K562 (cell line): ENCODE data around the gene ATXN1. TPM values are rescaled to one million over a fixed set of nuclear protein-coding genes. Genes with fewer than 3 reads are reported as not detected.

ENCODE experiments used
- CHD1 ChIP-seq: fragments of 200-600 bp; sonication (generic); IDR thresholded peaks from one replicate; pipeline ENCODE4 v1.6.1; 2012; ENCODE audit warnings: mild to moderate bottlenecking, moderate library complexity, low read length, inconsistent platforms
- CHD4 ChIP-seq: fragments of 200-600 bp; sonication (generic); IDR thresholded peaks from 3 replicates; pipeline ENCODE4 v1.6.1; 2012; ENCODE audit warnings: low read depth, mild to moderate bottlenecking, mixed read lengths, low read length, inconsistent platforms; ENCODE audit not compliant: insufficient read depth, insufficient replicate concordance, poor library complexity, severe bottlenecking
- GTF2F1 ChIP-seq: IDR thresholded peaks from 2 replicates; pipeline ENCODE4 v1.6.1; 2011; ENCODE audit warnings: low read depth, low read length, improper control_type of control experiment
- HDAC3 ChIP-seq: fragments of 450-650 bp; IDR thresholded peaks from 2 replicates; pipeline ENCODE4 v1.6.1; 2018; ENCODE audit warnings: borderline replicate concordance, mild to moderate bottlenecking, moderate library complexity; ENCODE audit not compliant: partially characterized antibody
- HNRNPLL ChIP-seq: fragments of 200-400 bp; formaldehyde crosslinking; IDR thresholded peaks from 2 replicates; pipeline ENCODE4 v1.6.1; 2017; ENCODE audit warnings: low read length, low read depth, mild to moderate bottlenecking; ENCODE audit not compliant: poor library complexity, severe bottlenecking
- NCOR1 ChIP-seq: fragments of 450-650 bp; IDR thresholded peaks from 2 replicates; pipeline ENCODE4 v1.6.1; 2016; ENCODE audit warnings: mild to moderate bottlenecking, moderate library complexity
- POLR2AphosphoS5 ChIP-seq: IDR thresholded peaks from 2 replicates; pipeline ENCODE4 v1.6.1; 2011; ENCODE audit warnings: mild to moderate bottlenecking, low read depth, low read length, moderate library complexity; ENCODE audit not compliant: control insufficient read depth, insufficient read depth
- RFX7 ChIP-seq: fragments of 250-450 bp; sonication (Bioruptor Pico); IDR thresholded peaks from 2 replicates; pipeline ENCODE4 v1.5.1; 2021; ENCODE audit warnings: mild to moderate bottlenecking
- ZMIZ1 ChIP-seq, 2 experiments: fragments of 150-350 bp in 1 of 2; IDR thresholded peaks; 2 replicates each; pipeline ENCODE4 v1.6.1; 2012 to 2016; ENCODE audit warnings: low read depth in 2 of 2, low read length in 2 of 2, mild to moderate bottlenecking in 1 of 2, moderate library complexity in 1 of 2
- polyA plus RNA-seq, 8 experiments: library from polyadenylated mRNA; depleted of rRNA in 4 of 8; stranded (reverse) in 5 of 8; unstranded in 3 of 8; fragments of >200 nt; fragmentation: Nextera tagmentation in 2 of 8; fragmentation: Illumina TruSeq in 1 of 8; extraction: Ambion mirVana in 2 of 8; extraction: Trizol in 1 of 8; gene quantifications; 2 replicates each; pipeline versions ENCODE4 v1.2.1 to v1.2.3, GENCODE V29; 2011 to 2014; ENCODE audit warnings: inconsistent platforms in 1 of 8, missing spikeins in 1 of 8
- total RNA-seq, 7 experiments: library from RNA; depleted of rRNA in 6 of 7; stranded (reverse); fragments of >200 nt in 6 of 7; fragmentation: Illumina TruSeq in 2 of 7; extraction: Trizol in 2 of 7; gene quantifications; 2 replicates each; pipeline versions ENCODE4 v1.2.1 to v1.2.3, GENCODE V29; 2011 to 2021; ENCODE audit warnings: low replicate concordance in 1 of 7
- TF ChIP-seq, protein P1 (sequence below): sonication (generic); formaldehyde crosslinking; IDR thresholded peaks from 2 replicates; pipeline ENCODE4 v1.8.1; 2023; ENCODE audit warnings: mild to moderate bottlenecking, missing genetic modification reagents
- TF ChIP-seq, protein P2 (sequence below): sonication (generic); formaldehyde crosslinking; IDR thresholded peaks from 2 replicates; pipeline ENCODE4 v1.8.1; 2023; ENCODE audit warnings: missing genetic modification reagents, mild to moderate bottlenecking, borderline replicate concordance
- TF ChIP-seq, protein P3 (sequence below): fragments of 450-650 bp; IDR thresholded peaks from 2 replicates; pipeline ENCODE4 v1.6.1; 2017; ENCODE audit warnings: mild to moderate bottlenecking, moderate library complexity

The ATXN1 gene
- total and polyA plus RNA-seq, 9 of the 15 experiments (the other 6 are each of a cell fraction or from before 2014, with no cell fraction given) = under 0.01 to 1.2 (median 0.58) TPM

DNA sequence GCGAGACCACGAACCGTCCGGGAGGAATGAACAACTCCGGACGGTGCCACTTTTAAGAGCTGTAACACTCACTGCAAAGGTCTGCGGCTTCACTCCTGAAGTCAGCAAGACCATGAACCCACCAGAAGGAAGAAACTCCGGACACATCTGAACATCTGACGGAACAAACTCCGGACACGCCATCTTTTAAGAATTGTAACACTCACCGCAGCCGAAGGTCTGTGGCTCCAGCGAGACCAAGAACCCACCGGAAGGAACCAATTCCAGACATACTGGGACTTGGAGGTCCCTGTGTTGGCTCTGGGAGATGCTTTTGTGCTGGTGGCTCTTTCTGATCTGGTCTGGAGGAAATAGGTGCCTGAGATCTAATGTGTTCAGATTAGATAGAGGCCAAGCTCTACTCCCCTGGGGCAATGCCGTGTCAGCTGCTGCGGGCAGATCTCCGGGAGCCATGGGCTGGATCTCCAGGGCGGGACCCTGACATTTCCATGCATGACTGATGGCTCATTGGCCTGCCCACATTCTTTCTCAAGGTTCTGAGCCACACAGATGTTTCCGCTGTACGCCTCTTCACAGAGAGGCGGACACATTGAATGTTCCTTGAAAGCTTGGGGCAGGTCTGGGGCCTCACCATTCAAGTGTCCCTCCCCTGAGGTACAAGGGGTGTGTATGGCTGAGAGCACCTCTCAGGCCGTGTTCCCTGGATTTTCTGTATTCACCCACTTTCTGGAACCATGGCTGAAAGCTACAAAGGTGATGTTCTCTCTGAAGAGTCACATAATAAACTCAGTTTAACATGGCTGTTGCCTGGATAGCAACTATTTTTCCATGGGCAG lies 493.6 kb downstream of the ATXN1 start (continued):
- TF ChIP-seq, protein P1, sequence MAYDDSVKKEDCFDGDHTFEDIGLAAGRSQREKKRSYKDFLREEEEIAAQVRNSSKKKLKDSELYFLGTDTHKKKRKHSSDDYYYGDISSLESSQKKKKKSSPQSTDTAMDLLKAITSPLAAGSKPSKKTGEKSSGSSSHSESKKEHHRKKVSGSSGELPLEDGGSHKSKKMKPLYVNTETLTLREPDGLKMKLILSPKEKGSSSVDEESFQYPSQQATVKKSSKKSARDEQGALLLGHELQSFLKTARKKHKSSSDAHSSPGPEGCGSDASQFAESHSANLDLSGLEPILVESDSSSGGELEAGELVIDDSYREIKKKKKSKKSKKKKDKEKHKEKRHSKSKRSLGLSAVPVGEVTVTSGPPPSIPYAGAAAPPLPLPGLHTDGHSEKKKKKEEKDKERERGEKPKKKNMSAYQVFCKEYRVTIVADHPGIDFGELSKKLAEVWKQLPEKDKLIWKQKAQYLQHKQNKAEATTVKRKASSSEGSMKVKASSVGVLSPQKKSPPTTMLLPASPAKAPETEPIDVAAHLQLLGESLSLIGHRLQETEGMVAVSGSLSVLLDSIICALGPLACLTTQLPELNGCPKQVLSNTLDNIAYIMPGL (CRISPR knock-in tag) = no peak
- TF ChIP-seq CHD1 (peak; percentile 25), ZMIZ1 (IDR thresholded peaks at IDR 0.05; ENCODE audit: low read depth in 2 of 2, low read length in 2 of 2) (peak in 1 of 2 experiments; percentile 94; a peak in 2 of 4 replicates), HDAC3 (peak; percentile 94), HNRNPLL (peak; percentile 45), POLR2AphosphoS5 (peak; percentile 98), GTF2F1 (peak; percentile 83), NCOR1 (peak; percentile 98), RFX7 (CRISPR knock-in tag) (no peak), CHD4 (no peak)
- TF ChIP-seq, protein P2, sequence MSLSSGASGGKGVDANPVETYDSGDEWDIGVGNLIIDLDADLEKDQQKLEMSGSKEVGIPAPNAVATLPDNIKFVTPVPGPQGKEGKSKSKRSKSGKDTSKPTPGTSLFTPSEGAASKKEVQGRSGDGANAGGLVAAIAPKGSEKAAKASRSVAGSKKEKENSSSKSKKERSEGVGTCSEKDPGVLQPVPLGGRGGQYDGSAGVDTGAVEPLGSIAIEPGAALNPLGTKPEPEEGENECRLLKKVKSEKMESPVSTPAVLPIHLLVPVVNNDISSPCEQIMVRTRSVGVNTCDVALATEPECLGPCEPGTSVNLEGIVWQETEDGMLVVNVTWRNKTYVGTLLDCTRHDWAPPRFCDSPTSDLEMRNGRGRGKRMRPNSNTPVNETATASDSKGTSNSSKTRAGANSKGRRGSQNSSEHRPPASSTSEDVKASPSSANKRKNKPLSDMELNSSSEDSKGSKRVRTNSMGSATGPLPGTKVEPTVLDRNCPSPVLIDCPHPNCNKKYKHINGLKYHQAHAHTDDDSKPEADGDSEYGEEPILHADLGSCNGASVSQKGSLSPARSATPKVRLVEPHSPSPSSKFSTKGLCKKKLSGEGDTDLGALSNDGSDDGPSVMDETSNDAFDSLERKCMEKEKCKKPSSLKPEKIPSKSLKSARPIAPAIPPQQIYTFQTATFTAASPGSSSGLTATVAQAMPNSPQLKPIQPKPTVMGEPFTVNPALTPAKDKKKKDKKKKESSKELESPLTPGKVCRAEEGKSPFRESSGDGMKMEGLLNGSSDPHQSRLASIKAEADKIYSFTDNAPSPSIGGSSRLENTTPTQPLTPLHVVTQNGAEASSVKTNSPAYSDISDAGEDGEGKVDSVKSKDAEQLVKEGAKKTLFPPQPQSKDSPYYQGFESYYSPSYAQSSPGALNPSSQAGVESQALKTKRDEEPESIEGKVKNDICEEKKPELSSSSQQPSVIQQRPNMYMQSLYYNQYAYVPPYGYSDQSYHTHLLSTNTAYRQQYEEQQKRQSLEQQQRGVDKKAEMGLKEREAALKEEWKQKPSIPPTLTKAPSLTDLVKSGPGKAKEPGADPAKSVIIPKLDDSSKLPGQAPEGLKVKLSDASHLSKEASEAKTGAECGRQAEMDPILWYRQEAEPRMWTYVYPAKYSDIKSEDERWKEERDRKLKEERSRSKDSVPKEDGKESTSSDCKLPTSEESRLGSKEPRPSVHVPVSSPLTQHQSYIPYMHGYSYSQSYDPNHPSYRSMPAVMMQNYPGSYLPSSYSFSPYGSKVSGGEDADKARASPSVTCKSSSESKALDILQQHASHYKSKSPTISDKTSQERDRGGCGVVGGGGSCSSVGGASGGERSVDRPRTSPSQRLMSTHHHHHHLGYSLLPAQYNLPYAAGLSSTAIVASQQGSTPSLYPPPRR = peak; percentile 94; the same call in 1 of the 2 replicates
- TF ChIP-seq, protein P3, sequence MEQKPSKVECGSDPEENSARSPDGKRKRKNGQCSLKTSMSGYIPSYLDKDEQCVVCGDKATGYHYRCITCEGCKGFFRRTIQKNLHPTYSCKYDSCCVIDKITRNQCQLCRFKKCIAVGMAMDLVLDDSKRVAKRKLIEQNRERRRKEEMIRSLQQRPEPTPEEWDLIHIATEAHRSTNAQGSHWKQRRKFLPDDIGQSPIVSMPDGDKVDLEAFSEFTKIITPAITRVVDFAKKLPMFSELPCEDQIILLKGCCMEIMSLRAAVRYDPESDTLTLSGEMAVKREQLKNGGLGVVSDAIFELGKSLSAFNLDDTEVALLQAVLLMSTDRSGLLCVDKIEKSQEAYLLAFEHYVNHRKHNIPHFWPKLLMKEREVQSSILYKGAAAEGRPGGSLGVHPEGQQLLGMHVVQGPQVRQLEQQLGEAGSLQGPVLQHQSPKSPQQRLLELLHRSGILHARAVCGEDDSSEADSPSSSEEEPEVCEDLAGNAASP = no peak
